Measurements from ENCODE around the gene TESMIN.

Gene TESMIN

GRCh38 chr11:68750195-68751003 is 921 bp downstream of the TESMIN start:
- Histone ChIP-seq H3K27me3 (replicated peaks in 2 of 5; ENCODE audit: control insufficient read depth in 4 of 5, insufficient read depth in 5 of 5, low read length in 4 of 5) (no peaks in the 10 kb centered on the region), H3K36me3 (ENCODE audit: control insufficient read depth in 4 of 4, insufficient read depth in 4 of 4, low read length in 3 of 4) (peaks cover 12 to 35% (median 26%) of the 10 kb centered on the region in 4 experiments), H3K9me3 (ENCODE audit: control extremely low read depth in 1 of 5, control insufficient read depth in 4 of 5, insufficient read depth in 2 of 5, low read depth in 1 of 5, low read length in 4 of 5) (no peaks in the 10 kb centered on the region), H3K4me1 (ENCODE audit: control extremely low read depth in 1 of 4, control insufficient read depth in 4 of 4, insufficient read depth in 4 of 4, low read length in 3 of 4) (peaks cover 0 to 19% (median 11%) of the 10 kb centered on the region in 4 experiments), H3K4me3 (ENCODE audit: control insufficient read depth in 1 of 7, extremely low read depth in 1 of 7, insufficient read depth in 4 of 7, low read depth in 2 of 7, low read length in 6 of 7) (peak overlapping the region in 6 of 7 experiments; percentile 25 to 73 (median 52)), H3K27ac (ENCODE audit: insufficient read depth in 1 of 2, low read depth in 1 of 2, low read length in 2 of 2, poor library complexity in 1 of 2, severe bottlenecking in 2 of 2) (no peak overlapping the region)
- WGBS (ENCODE audit: insufficient coverage), result 14% methylated on average over 44 of the region's 76 CpGs
- ChIA-PET POLR2A (interaction anchor here (0.6 kb wide), 2 partner anchors 198 to 217 kb away, joined by 3 to 5 read pairs; no protein-coding TSS in a partner anchor), CTCF (interaction anchor here (0.8 to 2.1 kb wide), 2 partner anchors 11 to 18 kb away, joined by 3 to 5 read pairs; no protein-coding TSS in a partner anchor)
- DNase-seq, result peak; percentile 21 to 67 (median 60)

DNA sequence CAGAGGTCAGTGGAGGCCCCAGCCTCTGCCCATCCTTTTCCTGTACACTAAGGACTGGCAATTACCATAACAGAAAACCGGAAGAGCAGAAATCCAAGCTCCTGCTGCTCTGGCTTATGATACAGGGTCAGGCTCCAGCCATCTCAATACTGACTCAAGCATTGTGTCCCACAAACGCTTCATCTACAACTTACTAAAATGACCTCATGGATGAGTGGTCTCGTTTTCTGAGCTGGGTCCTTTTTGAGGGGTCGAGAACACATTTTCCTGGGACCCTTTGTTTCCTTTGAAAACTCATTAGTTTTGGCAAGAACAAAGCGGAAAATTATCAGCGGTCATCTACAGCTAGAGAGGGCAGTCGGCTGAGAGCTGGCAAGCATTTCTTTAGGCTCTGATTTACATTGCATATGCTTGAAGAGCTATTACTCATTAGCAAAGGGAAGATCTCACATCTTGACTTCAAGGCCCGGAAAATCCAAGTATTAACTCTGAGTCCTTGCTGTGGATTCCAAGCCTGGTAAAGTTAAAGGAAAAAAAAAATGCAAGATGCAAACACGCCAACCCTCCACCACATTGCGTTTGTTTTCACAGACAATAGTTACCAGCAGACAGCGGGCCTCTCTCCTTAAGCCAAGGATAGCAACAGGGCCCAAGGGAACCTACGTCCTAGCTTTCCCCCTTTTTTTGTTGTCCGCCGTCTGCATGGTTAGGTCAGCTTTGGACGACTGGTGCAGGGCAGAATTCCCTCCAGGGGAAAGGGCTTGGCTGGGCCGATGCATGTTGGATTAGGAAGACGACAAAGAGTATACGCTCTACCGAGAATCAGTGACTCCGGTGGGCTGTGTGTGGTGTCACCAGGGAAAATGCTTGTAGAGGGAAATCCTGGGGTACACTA is 1.8 kb downstream of the TESMIN start:
- Histone ChIP-seq H3K4me3 (ENCODE audit: control insufficient read depth in 1 of 7, extremely low read depth in 1 of 7, insufficient read depth in 4 of 7, low read depth in 2 of 7, low read length in 6 of 7) (peak overlapping the region in 2 of 7 experiments; percentile 68 to 73), H3K4me1 (ENCODE audit: control extremely low read depth in 1 of 4, control insufficient read depth in 4 of 4, insufficient read depth in 4 of 4, low read length in 3 of 4) (peaks cover 0 to 19% (median 11%) of the 10 kb centered on the region in 4 experiments), H3K27ac (ENCODE audit: insufficient read depth in 1 of 2, low read depth in 1 of 2, low read length in 2 of 2, poor library complexity in 1 of 2, severe bottlenecking in 2 of 2) (no peak overlapping the region), H3K36me3 (ENCODE audit: control insufficient read depth in 4 of 4, insufficient read depth in 4 of 4, low read length in 3 of 4) (peaks cover 12 to 34% (median 28%) of the 10 kb centered on the region in 4 experiments), H3K27me3 (replicated peaks in 2 of 5; ENCODE audit: control insufficient read depth in 4 of 5, insufficient read depth in 5 of 5, low read length in 4 of 5) (no peaks in the 10 kb centered on the region), H3K9me3 (ENCODE audit: control extremely low read depth in 1 of 5, control insufficient read depth in 4 of 5, insufficient read depth in 2 of 5, low read depth in 1 of 5, low read length in 4 of 5) (no peaks in the 10 kb centered on the region)
- ChIA-PET POLR2A (no interaction called here), CTCF (interaction anchor here (0.8 to 2.1 kb wide), 5 partner anchors 10 to 19 kb away, joined by 3 to 6 read pairs (median 3); no protein-coding TSS in a partner anchor)
- 97% methylated on average over 16 of the region's 20 CpGs for WGBS (ENCODE audit: insufficient coverage)
- peak in 1 of 3 donors; percentile 4 for DNase-seq

DNA sequence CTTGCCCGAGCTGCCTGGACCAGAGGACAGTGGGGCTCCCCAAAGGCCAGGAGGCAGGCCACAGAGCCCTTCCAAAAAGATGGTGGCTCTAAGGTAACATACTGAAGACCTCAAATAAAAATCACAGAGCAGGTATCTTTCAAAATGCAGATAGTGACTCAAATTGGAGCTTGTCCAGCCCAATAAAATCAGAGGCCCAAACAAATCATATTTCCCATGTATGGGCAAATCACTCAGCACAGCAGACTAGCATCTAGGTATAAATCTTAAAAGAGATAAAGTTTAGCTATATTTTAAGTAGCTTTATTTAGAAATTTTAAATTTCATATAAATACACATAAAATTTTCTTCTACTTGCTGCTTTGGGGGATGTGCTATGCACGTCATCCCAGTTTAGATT is 3.3 kb downstream of the TESMIN start:
- Histone ChIP-seq H3K9me3 (ENCODE audit: control extremely low read depth in 1 of 5, control insufficient read depth in 4 of 5, insufficient read depth in 2 of 5, low read depth in 1 of 5, low read length in 4 of 5) (no peaks in the 10 kb centered on the region), H3K27me3 (replicated peaks in 2 of 5; ENCODE audit: control insufficient read depth in 4 of 5, insufficient read depth in 5 of 5, low read length in 4 of 5) (no peaks in the 10 kb centered on the region), H3K4me1 (ENCODE audit: control extremely low read depth in 1 of 4, control insufficient read depth in 4 of 4, insufficient read depth in 4 of 4, low read length in 3 of 4) (peaks cover 0 to 19% (median 11%) of the 10 kb centered on the region in 4 experiments), H3K36me3 (ENCODE audit: control insufficient read depth in 4 of 4, insufficient read depth in 4 of 4, low read length in 3 of 4) (peaks cover 20 to 41% (median 30%) of the 10 kb centered on the region in 4 experiments), H3K27ac (ENCODE audit: insufficient read depth in 1 of 2, low read depth in 1 of 2, low read length in 2 of 2, poor library complexity in 1 of 2, severe bottlenecking in 2 of 2) (no peak overlapping the region), H3K4me3 (ENCODE audit: control insufficient read depth in 1 of 7, extremely low read depth in 1 of 7, insufficient read depth in 4 of 7, low read depth in 2 of 7, low read length in 6 of 7) (no peak overlapping the region)
- CTCF ChIA-PET, result interaction anchor here (1.7 kb wide), 1 partner anchor 9 kb away, joined by 6 read pairs; no protein-coding TSS in a partner anchor
- POLR2A ChIA-PET, result no interaction called here
- DNase-seq, result no peak
- WGBS (ENCODE audit: insufficient coverage), result no CpG with 5 or more reads among the region's 2 CpGs

GRCh38 chr11:68743539-68743938 is 7.8 kb downstream of the TESMIN start:
- POLR2A ChIA-PET, result no interaction called here
- H3K27me3 ChIP-seq (replicated peaks in 2 of 5; ENCODE audit: control insufficient read depth in 4 of 5, insufficient read depth in 5 of 5, low read length in 4 of 5), result no peaks in the 10 kb centered on the region
- no peak overlapping the region for H3K27ac ChIP-seq (ENCODE audit: insufficient read depth in 1 of 2, low read depth in 1 of 2, low read length in 2 of 2, poor library complexity in 1 of 2, severe bottlenecking in 2 of 2)
- CTCF ChIA-PET, result interaction anchor here (1.5 kb wide), 1 partner anchor 12 kb away, joined by 3 read pairs; no protein-coding TSS in a partner anchor
- H3K4me3 ChIP-seq (ENCODE audit: control insufficient read depth in 1 of 7, extremely low read depth in 1 of 7, insufficient read depth in 4 of 7, low read depth in 2 of 7, low read length in 6 of 7), result no peak overlapping the region
- H3K36me3 ChIP-seq (ENCODE audit: control insufficient read depth in 4 of 4, insufficient read depth in 4 of 4, low read length in 3 of 4), result peaks cover 23 to 73% (median 46%) of the 10 kb centered on the region in 4 experiments
- no peaks in the 10 kb centered on the region for H3K4me1 ChIP-seq (ENCODE audit: control extremely low read depth in 1 of 4, control insufficient read depth in 4 of 4, insufficient read depth in 4 of 4, low read length in 3 of 4)
- WGBS (ENCODE audit: insufficient coverage), result 100% methylated on average over 1 of the region's 3 CpGs
- H3K9me3 ChIP-seq (ENCODE audit: control extremely low read depth in 1 of 5, control insufficient read depth in 4 of 5, insufficient read depth in 2 of 5, low read depth in 1 of 5, low read length in 4 of 5), result no peaks in the 10 kb centered on the region
- no peak for DNase-seq

DNA sequence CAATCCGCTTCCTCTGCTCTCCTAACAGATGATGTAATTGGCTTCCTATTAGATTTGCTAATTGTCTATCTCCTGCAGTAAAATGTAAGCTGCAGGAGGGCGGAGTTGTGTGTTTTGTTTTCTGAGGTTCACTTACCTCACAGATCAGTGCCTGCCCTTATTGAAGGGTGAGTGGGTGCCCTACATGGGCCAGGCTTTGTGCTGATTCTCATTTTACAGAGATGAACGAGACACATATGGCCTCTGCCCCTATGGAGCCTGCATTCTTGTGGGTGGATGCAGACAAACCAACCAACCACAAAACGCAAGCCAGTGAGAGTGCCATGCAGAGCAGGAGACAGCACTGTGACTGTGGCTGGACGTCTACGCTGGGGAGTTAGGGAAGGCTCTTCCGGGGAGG is 9.9 kb downstream of the TESMIN start:
- Histone ChIP-seq H3K9me3 (ENCODE audit: control extremely low read depth in 1 of 5, control insufficient read depth in 4 of 5, insufficient read depth in 2 of 5, low read depth in 1 of 5, low read length in 4 of 5) (no peaks in the 10 kb centered on the region), H3K27me3 (replicated peaks in 2 of 5; ENCODE audit: control insufficient read depth in 4 of 5, insufficient read depth in 5 of 5, low read length in 4 of 5) (no peaks in the 10 kb centered on the region), H3K4me1 (ENCODE audit: control extremely low read depth in 1 of 4, control insufficient read depth in 4 of 4, insufficient read depth in 4 of 4, low read length in 3 of 4) (peaks cover 0 to 5% (median 0%) of the 10 kb centered on the region in 4 experiments), H3K27ac (ENCODE audit: insufficient read depth in 1 of 2, low read depth in 1 of 2, low read length in 2 of 2, poor library complexity in 1 of 2, severe bottlenecking in 2 of 2) (no peak overlapping the region), H3K36me3 (ENCODE audit: control insufficient read depth in 4 of 4, insufficient read depth in 4 of 4, low read length in 3 of 4) (peaks cover 19 to 85% (median 43%) of the 10 kb centered on the region in 4 experiments), H3K4me3 (ENCODE audit: control insufficient read depth in 1 of 7, extremely low read depth in 1 of 7, insufficient read depth in 4 of 7, low read depth in 2 of 7, low read length in 6 of 7) (no peak overlapping the region)
- ChIA-PET POLR2A (no interaction called here), CTCF (interaction anchor here (1.3 kb wide), 1 partner anchor 10 kb away, joined by 4 read pairs; no protein-coding TSS in a partner anchor)
- 100% methylated on average over 6 of the region's 7 CpGs for WGBS (ENCODE audit: insufficient coverage)
- DNase-seq, result no peak

DNA sequence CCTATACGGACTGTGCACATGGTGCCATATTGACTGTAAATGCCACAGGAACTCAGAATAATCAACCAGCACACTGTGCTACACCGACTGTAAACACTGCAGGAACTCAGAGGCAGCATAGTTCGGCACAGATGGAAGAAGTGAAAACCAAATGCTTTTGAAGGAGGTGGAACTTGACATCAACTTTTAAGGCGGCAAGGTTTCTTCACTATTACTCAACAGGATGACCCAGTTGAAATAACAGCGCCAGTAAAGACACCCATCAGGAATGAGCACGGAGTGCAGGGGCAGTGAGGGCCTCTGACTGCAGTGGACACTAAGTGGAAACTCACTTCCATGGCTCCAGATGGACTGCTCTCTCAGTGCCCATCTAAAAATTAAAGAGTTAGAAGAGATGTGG is 15.7 kb downstream of the TESMIN start:
- ChIA-PET CTCF (no interaction called here), POLR2A (no interaction called here)
- Histone ChIP-seq H3K27ac (ENCODE audit: insufficient read depth in 1 of 2, low read depth in 1 of 2, low read length in 2 of 2, poor library complexity in 1 of 2, severe bottlenecking in 2 of 2) (no peak overlapping the region), H3K27me3 (replicated peaks in 2 of 5; ENCODE audit: control insufficient read depth in 4 of 5, insufficient read depth in 5 of 5, low read length in 4 of 5) (no peaks in the 10 kb centered on the region), H3K36me3 (ENCODE audit: control insufficient read depth in 4 of 4, insufficient read depth in 4 of 4, low read length in 3 of 4) (peaks cover 0 to 55% (median 12%) of the 10 kb centered on the region in 4 experiments), H3K9me3 (ENCODE audit: control extremely low read depth in 1 of 5, control insufficient read depth in 4 of 5, insufficient read depth in 2 of 5, low read depth in 1 of 5, low read length in 4 of 5) (no peaks in the 10 kb centered on the region), H3K4me1 (ENCODE audit: control extremely low read depth in 1 of 4, control insufficient read depth in 4 of 4, insufficient read depth in 4 of 4, low read length in 3 of 4) (peaks cover 0 to 18% (median 2%) of the 10 kb centered on the region in 4 experiments), H3K4me3 (ENCODE audit: control insufficient read depth in 1 of 7, extremely low read depth in 1 of 7, insufficient read depth in 4 of 7, low read depth in 2 of 7, low read length in 6 of 7) (no peak overlapping the region)
- WGBS (ENCODE audit: insufficient coverage), result 96% methylated on average over 3 of the region's 6 CpGs
- no peak for DNase-seq

Measured in common myeloid progenitor, CD34-positive (primary cell).